IPS-NIHi11 (cell line): Measurements from ENCODE around the gene UBE2D1.

Experiments used
- DNase-seq: peaks from one replicate; pipeline ENCODE4 v3.0.0; 2012; ENCODE audit warnings: mixed read lengths, low spot score

Gene UBE2D1

DNA sequence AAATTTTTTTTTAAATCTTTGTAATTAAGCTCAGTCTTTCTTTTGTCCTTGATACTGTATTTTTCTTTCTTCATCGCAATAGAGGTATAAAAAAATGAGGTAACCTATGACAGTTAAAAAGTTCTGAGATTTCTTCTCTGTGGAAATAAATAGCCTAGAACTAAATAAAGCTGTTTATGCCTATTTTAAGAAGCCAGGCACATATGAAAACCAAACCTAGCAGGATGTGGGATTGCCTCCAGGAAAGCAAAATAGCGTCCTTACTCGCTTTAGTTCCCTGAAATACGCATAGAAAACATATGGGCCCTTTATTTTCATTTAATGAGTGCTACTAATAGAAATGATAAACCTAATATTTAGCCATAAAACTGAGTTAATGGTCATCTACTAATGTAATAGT lies 6.6 kb downstream of the UBE2D1 start:
- no peak for DNase-seq

DNA sequence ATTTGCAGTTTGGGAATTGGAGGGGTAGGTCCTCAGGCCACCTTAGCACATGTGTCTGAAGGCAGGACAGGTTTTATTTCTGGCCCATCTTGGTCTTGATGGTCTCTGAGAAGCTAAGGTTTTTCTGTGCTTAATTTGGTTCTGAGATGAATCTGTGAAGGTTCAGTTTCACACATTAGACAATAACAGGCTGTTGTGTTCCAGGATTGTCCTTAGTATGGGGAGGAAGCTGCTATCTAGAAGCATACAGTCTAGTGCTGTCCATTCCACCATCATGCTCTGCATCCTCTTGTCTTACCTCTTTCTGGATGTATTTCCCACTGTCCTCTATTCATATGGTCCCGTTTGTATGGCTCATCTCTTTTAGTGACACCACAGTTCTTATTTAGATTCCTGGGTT lies 7.1 kb downstream of the UBE2D1 start:
- no peak for DNase-seq

DNA sequence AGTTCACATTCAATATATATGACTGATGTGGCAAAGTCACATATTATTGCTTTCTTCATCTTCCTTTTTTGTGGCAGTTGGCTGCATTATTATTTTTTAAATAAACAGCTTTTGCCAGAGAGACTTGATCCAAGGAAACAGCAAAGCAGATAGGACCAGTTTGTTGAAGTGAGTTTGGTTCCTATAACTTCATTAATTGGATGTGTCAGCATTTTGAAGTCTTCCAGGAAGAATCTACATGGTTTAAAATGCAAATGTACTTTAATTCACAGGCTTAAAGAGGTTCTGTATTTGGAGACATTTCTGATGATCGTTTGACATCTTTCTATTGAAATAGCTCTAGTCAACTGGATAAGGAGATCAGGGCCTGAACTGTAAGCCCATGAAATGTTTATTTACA lies 13.2 kb downstream of the UBE2D1 start:
- DNase-seq = no peak

DNA sequence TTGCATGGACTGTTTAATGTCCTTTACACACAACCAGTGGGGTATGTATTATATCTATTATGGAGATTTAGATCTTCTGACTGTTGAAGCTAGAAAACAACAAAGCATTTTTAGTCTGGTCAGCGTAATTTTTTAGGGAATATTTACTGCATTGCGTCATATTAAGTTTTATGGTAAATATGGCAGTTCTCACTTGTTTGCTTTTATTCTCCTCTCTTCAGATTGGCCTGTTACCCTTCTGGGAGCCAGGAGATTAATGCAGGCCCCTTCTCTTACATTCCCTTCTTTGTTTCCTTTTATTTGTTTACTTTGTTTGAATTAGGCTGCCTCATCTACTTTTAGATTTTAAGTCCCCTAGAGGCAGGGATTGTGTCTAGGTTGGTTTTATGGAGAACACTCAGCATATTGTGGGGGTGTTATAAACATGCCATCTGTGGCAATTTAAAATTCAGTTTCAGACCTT lies 13.8 kb downstream of the UBE2D1 start:
- DNase-seq = no peak

DNA sequence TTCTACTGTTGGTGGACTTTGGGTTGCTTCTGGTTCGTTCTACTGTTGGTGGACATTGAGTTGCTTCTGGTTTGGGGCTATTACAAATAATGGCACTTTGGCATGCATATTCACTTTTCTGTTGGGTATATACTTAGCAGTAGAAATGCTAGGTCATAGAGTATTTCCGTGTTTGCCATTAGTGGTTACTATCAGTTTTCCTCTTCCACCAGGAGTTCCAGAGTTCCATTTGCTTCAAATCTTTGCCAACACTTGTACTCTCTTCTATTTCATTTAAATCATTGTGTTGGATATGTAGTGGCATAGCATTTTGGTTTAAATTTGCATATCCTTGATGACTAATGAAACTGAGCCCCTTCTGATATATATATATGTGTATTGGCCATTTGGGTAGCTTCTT lies 15.2 kb downstream of the UBE2D1 start:
- no peak for DNase-seq

DNA sequence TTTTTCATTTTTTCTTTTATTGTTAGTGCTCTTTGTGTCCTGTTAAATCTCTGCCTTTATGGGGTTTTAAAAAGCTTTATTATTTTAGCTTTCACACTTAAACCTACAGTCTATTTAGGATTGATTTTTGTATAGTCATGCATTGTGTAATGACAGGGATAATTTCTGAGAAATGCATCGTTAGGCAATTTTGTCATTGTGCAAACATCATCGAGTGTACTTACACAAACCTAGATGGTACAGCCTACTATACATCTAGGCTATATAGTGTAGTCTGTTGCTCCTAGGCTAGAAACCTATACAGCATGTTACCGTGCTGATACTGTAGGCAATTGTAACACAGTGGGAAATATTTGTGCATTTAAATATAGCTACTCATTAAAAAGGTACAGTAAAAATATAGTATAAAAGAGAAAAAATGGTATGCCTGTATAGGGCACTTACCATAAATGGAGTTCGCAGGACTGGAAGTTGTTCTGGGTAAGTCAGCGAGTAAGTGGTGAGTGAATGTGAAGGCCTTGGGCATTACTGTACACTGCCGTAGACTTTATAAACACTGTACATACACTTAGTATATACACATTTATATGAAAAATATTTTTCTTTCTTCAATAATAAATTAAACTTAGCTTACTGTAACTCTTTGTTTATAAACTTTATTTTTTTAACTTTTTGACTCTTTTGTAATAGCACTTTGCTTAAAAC lies 16.0 kb downstream of the UBE2D1 start:
- no peak for DNase-seq

DNA sequence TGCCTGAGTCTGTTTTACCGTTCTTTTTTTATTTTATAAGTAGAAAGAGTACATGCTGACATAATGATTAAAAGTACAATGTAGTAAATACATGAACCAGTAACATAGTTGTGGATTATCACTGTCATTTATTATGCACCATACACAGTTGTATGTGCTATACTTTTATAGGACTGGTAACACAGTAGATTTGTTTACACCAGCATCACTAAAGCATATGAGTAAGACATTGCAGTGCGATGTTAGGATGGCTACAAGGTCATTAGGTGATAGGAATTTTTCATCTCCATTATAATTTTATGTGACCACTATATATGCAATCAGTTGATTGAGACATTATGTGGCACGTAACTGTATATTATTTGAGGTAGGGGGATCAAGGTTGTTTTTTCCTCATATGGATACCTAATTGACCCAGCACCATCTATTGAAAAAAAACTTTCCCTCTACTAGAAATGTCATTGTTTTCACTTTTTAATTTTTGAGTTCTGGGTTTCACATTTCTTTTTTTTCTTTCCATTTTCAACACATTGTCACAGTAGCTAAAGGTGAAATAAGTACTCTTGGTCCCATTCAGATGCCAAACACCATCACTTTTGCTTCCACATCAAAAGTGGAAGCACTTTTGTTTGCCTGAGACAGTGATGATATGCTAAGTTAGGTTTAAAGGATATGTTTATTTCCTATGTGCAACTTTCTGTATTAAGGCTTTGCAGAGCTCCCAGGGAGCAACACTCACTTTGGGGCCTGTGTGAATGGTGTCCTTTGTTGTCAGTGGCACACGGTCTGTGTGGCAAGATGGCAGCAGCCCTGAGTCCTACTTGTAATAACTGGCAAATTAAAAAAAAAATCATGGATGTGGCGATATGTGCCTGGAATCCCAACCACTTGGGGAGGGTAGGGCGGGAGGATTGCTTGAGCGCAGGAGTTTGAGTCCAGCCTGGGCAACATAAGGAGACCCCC lies 17.1 kb downstream of the UBE2D1 start:
- no peak for DNase-seq

DNA sequence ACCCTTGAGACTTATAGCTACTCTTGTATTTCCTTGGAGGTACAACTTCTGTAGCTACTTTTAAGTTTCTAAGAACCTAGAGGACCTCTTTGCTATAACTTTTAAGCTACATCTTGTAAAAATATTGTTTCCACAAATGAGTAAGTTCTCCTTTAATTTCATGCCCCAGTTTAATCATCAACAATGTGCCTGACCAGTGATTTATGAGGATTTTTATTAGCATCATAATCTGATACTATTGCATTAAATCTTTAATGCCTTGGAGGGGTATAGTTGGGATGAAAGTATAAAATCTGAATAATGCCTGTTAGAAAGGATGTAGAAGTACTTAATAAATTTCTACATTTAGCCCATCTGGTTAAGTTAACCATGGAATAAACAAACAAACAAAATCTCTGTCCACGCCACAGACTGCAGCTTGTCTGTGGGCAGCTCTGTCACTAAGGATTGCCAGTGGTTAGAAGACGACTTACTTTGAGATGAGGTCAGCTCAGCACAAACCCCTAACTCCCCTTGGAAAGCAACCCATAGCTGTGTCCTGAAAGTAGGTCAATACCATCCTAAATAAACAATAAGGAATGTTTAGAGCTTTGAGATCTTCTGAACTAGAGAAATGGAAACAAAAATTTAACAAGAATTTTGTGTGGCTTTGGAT lies 18.3 kb downstream of the UBE2D1 start:
- no peak for DNase-seq

DNA sequence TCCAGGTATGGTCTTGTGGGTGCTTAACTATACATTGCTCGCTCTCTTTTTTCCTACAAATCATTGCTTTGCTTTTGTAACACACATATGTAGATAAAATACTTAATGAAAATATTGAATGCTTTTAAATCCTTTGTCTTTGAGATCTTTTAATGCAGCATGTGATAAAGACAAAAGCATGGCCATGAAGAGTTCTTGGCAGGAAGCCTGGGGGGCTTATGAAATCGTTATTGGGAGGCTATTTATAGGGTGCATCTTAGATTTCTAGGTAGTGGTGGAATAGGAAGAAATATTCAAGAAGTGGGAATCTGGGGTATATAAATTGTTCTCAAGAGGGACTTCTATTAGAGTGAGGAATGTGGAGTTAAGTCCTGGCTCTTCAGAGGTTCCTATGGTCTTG lies 21.9 kb downstream of the UBE2D1 start:
- no peak for DNase-seq

DNA sequence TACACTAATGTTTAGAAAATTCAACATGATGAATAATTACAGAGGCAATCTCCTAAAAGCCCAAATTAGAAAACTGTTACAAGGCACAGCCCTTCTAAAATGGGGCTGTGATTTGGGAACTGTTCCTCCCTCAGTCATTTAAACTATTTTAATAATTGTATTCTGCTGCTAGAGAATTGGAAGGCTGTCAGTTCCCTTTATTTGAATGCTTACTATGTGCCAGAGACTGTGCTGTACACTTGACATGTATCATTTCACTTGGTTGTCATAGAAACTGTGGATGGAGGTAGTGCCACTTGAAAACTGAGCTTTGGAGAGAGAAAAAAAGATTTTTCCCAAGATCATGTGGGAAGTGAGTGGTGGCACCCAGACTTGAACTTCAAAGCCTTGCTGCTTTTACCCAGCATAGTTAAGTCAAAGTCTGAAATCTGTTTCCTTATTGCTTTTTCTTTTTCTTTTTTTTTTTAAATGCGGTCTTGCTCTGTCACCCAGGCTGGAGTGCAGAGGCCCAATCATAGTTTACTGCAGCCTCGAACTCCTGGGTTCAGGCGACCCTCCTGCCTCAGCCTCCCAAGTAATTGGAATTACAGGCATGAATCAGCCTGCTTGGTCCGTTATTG lies 23.6 kb downstream of the UBE2D1 start:
- DNase-seq = no peak

DNA sequence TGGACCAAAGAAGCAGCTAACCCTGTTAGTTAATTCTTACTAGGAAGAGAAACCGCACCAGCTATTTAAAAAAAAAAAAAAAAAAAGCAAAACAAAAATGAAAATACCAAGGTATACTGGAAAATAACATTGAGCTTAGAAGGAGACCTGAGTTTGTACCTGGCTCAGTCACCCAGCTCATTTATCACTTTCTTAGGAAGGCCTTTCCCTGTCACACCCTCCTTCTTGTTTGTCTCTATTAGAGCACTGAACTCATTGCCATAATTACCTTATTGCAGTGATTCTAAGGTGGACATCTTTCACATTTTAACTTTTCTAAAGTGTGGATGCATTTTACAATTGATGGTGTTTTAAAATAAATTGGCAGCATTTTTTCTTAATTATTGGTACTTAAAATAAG lies 24.1 kb downstream of the UBE2D1 start:
- no peak for DNase-seq

DNA sequence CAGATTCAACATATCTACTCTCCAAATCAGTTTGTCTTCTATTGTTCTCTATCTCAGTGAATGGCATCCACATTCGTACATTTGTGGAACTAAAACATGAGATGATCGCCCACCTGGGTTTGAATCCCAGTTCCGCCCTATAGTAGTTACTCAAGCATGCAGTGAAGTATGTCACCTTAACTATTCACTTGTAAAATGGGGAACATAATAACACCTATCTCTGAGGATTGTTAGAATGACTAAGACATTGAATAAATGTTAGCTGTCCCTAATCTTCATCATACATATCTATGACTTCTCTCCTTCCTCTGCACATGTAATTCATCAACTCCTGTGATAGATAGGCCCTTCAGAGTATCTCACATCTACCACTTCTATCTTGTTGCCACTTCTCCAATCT lies 24.7 kb downstream of the UBE2D1 start:
- DNase-seq = no peak

DNA sequence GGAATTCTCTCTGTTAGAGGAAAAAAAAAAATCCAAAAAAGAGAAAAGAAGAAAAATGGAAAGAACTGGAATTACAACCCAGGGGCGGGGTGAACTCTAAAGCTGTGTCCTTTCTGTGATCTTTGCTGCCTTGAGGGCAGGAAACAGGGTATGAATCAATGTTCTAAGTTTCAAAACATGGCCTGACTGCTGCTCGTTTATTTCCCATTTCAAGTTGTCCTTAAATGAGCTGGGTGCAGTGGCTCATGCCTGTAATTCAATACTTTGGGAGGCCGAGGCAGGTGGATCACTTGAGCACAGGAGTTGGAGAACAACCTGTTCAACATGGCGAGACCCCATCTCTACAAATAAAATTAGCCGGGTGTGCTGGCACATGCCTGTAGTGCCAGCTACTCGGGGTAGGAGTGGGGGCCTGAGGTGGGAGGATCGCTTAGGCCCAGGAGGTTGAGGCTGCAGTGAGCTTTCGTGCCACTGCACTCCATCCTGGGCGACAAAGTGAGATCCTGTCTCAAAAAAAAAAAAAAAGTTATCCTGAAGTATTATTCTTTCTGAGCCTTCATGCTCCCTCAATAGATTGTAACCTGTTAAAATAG lies 25.7 kb downstream of the UBE2D1 start:
- no peak for DNase-seq

DNA sequence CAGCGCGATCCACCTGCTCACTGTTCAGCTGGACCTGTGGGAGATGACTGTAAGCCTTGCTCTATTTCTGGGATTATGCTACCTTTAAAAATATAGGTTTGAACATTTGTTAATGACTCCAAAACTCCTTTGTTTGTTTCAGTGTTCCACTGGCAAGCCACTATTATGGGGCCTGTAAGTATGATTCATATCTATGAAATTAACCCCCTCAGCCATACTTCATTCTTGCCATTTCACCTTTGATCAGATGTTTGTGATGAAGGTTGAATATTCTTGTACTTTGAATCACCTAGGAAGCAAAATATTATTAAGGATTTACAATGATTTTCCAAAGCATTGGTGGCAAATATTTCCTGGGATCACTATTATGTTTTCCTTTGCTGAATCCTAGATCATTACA lies 26.5 kb downstream of the UBE2D1 start:
- DNase-seq = no peak

DNA sequence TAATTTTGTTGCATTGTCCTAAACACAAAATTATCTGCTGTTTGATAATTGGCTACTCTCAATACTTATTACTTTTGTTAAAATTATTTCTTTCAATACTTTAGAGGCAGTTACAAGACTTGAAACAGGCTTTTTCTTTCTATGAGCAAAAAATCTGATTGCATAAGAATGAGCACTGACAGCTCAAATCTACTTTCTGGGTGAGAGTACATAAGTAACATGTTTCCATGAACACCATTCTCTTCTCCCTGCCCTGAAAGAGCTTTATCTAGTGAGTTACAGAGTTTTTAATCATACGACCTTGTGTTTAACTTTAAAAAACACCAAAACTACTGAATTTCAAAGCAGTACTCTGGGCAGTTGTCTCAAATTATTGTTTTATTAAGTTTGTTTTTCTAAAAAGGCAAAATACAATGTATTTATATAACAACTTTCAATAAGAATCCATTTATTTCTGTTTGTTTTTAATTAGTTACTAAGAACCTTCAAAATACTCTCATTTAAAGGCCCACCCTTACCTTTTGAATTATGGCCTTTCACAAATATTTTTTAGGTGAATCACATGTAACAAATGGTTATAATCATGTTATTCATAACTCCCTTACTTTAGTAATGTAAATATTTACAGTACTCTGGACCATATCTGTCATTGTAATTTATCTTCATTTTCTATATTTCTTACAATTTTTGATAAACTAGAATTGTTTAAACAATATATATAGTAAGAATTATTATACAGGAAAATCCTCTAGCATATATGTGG lies 27.4 kb downstream of the UBE2D1 start:
- DNase-seq = no peak

DNA sequence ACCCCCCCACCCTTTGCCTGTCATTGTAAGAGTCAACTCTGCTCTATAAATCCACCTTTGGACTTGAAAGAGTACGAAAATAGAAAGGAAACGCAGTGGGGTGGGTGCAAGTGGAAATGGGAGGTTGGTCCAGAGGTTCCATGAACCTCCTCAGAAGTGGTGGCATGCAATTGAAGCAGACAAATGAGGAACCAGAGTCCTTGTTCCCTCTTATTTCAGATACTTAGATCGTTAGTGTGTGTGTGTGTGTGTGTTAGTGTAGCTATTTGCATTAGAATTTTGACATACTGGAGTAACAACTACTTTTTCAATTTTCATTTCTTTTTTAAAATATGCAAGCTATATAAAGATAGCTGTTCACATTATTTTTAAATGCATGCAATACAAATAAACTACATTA lies 32.3 kb downstream of the UBE2D1 start:
- no peak for DNase-seq

DNA sequence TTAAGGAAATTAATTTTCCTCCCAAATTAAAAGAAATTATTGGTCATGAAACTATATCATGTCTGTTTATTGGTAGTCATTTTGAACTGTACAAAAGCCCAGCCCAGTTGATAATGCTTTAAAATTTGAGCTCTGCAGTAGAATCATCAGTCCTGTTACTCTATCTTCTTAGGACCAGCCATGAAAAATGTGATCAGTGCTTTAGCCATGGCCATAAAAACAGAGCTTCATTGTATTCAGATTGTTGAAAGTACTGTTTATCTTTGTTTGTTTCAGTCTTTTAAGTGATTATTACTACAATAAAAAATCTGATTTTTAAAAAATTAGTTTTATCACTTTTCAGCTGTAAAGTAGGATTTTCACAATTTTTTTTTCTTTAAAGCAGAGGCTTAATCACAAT lies 36.7 kb downstream of the UBE2D1 start:
- no peak for DNase-seq

DNA sequence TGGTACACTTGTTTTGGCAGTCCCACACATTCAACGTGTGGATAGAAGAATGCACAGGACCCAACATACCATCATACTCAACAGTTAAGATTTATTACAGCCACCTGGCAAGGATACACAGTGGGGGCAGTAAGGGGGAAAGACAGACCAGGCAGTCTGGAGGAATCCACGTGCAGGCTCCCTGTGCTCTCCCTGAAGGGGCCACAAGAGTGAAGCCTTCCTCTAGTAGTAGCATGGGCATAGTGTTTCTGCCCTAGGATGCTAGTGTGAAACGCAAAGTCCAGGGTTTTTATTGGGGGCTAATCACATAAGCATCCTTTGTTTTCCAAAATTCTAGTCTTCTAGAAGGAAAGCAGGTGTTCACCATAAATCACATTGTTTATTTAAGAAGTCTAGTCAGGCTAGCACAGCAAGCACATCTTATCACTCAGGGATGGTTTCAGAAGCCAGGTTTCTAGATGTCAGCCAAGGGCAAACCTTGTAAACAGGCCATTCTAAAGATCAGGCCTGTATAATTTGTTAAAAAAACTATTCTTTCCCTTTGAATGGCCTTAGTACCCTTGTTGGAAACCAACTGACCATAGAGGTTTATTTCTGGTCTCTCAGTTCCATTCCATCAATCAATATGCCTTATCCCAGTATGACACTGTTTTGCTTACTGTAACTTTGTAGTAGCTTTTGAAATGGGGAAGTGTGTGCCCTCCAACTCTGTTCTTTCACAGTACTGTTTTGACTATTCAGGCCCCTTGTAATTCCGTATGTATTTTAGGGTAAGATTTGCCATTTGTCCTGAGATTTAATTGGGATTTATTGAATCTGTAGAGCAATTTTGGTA lies 38.0 kb downstream of the UBE2D1 start:
- DNase-seq = no peak

DNA sequence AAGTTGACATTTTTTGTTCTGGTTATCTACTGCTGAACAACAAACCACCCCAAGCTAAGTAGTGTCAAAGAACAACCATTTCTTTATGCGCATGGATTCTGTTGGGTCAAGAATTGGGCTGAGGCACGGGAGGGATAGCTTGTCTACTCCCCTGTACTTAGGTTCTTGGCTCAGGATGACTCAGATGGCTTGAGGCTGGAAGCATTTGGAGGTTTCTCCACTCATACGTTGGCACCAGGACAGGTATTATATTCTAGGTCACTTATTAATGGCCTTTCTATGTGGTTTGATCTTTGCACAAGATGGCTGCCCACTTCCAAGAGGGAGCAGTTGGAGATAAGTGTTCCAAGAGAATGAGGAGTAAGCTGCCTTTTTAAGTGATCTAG lies 38.6 kb downstream of the UBE2D1 start:
- no peak for DNase-seq

DNA sequence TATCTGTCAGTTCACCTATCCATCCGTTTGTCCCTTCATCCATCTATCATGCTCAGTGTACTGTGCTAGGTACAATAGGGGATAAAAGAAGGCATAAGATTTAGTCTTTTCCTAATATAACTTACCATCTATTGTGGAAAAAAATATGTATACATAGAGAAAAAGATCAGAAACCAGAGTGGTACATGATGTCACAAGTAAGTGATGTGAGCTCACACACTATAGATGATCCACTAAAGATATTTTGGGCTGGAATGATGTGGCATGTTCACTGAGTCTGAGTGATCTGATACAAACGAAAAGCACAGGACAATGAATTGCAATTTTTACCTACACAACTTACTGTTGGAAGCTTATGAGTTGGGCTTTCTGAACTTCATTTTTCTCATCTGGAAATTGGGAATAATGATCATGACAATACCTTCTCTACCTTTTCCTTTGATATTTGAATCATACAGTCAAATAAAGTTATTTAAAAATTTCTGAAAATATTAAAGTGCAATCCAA lies 47.7 kb downstream of the UBE2D1 start:
- no peak for DNase-seq
